ENCODE data around the gene LBHD2.

The LBHD2 gene

DNA sequence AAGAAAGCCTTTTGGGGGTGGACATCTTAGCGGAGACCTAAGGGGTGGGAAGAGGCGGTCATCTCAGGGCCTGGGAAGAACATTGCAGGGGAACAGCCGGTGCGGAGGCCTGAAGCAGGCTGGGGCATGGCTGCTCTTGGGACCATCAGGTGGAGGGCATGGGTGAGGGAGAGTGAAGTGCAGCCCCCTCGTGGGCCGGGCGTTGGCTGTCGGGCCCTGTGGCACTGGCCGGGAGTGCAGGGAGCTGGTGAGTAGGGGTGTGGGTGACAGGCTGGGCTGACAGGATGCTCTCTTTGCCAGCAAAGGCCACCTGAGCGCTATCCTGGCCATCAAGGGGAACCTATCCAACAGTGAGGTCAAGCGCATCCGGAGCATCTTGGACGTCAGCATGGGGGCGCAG, 50.9 kb downstream of the LBHD2 start:
- no peak for DNase-seq

DNA sequence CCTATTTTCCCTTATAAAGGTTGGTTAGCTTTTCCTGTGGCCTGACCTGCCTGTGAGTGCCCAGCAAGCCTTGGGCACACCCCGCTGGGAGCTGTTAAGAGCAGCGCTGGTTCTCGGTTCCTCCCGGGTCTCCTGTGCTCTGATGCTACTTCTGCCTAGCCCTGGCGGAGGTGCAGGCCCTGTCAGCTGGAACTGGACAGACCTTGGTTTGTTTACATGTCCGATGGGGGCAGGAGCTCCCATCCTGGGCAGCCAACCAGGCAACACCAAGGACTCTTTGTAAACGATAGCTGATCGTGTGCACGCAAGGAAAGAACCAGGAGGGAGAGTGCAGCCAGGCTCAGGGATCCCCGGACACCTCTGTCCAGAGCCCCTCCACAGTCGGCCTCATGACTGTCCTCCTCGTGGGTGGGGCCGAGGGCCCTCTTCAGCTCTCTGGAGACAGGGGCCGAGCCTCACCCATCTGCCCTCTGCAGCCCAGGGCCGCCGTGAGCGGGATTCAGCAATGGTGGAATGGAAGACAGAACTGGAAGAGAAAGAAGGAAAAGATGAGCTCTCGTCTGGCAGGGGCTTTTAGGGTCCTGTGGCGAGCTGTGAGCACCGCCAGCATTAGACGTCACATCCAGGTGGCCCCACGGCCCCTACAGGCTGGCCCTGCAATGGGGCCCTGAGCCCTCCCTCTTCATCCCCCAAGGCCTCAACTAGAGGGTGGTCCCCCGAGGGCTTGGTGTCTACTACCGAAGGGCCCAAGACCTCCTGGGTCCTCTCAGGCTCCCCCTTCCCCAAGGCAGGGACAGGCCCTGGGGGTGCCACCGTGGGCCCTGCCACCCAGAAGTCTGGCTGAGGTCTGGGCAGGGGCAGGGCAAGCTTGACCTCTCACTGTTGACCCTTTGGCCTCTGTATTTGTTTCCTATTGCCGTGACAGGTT, 51.6 kb downstream of the LBHD2 start:
- DNase-seq: no peak

DNA sequence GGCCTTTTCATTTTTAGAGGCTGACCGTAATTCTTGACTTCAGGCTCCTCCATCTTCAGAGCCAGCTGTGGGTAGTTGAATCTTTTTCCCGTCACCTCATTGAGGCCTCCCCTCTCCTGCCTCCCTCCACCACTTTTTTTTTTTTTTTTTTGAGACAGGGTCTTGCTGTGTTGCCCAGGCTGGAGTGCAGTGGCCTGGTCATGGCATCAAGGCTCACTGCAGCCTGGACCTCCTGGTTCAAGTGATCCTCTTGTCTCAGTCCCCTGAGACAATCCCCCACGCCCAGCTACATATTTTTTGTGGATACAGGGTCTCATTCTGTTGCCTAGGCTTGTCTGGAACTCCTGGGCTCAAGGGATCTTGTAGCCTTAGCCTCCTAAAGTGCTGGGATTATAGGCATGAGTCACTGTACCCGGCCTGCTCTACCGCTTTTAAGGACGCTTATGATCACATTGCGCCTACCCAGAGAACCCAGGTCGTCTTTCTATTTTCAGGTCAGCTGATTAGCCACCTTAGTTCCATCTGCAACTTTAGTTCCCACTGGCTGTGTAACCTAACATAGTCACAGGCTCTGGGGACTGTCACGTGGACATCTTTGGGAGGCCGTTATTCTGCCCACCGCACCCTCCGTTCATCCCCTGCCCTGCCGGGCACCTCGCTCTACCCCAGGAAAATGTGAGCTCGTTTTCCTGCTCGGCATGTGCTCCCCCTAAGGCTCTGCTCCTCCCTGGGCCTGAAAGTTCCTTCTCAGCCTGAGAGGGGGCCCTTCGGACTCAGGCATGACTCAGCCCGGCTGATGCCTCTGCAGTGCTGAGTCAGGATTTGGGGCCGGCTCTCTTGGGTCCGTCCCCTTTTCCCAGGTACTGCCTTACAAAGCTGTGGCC, 52.6 kb downstream of the LBHD2 start:
- DNase-seq: no peak

DNA sequence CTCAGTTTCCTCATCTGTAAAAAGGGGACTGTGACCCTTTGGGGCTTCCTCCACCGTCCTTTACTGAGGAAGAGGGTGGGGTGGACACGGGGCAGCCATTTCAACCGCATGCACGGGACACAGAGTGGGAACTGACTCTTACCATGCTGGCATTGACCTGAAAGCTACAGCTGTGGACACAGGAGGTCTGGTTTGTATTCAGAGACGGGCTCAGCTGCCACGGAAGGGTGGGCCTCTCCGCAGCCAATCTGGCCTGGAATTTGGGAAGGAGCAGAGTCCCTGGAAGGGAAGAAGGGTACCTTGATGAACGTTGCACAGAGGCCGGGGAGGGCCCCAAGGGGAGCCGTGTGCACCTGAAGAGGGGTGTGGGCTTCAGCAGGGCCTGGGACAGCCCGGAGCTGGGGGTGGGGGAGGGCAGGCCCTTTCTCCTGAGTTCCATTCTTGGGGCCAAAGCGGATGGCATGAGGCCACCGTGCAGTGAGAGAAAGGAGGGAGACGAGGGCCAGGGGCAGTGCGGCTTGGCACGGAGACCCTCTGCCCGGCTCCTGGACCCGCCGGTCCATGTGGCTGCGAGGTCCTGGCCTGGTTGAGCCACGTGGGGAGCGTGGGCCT, 53.8 kb downstream of the LBHD2 start:
- no peak for DNase-seq

DNA sequence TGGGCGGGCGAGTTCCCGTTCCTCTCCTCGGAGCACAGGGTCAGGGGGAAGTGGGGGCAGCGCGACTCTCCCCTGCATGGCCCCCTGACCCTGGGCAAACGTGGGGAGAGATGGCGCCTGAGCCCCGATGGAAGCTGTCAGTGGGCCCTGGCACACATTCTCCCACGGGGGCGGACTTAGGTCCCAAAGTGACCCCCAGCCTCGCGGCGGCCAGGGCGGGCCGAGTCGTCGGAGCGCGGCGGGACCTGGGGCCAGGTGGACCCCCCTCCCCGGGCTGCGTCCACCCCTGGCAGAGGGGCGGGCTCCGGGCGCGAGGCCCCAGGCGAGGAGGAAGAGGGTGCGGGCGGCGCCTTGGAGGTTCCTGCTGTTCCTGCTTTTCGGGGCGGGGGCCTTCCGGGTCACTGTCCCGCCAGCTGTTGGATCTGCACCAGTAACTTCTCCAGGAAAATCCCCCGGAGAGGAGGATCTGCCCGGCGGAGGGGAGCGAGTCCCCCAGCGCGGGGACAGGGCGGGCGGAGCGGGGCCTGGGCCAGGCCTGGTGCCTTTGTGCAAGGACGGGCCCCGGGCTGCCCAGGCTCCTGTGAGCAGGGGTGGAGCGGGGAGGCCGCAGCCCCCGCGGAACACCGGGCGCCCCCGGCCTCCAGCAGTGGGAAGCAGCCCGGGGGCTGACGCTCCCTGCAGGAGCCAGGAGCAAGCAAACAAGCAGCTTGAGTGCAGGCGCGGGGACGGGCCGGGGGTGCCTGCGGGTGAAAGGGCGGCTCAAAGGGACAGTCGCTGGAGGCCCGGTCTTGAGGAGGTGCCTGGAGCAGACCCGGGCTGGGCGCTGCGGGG, 54.5 kb downstream of the LBHD2 start:
- no peak for DNase-seq

DNA sequence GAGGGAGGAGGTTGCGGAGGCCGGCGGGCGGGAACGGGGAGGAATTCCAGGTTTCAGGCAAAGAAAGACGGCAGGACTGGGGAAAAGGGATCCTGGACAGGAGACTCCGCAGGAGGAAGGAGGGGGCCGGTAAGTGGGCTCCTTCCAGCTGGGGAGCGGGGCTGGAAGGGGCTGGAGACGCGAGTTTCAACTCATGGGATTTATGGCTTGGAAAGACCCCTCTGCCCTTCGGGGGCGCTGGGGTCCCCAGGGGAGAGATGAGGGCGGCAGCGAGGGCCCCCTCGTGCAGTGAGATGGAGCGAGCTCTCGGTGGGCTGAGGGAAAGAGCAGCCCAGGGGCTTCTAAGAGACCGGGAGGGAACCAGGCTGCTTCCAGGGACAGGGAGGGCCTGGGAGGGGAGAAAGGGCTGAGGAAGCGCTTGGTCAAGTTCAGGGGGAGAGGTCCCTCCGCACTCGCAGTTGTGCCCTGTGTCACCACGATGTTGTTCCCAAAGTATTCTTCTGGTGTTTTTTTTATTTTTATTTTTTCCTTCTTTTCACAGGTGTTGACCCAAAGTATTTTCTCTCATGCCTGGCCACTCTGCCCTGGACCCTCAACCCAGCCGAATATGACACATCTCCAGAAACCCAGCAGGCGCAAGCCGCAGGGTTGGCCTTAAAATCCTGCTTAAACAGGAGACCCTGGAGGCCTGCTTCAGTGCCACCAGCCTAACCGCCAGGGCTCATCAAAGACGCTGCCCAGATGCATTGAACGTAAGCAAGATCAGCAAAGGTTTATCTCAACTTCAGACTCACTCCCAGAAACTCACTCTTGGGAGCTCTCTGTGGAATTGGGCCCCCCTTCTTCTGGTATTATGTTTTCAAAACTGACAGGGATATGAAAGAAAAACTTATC, 55.4 kb downstream of the LBHD2 start:
- DNase-seq: no peak
